WTC11 (cell line): ENCODE results near the gene CDH22.

Experiments
- ATF3 ChIP-seq: sonication (generic); formaldehyde crosslinking; conservative IDR thresholded peaks from 2 replicates; pipeline ENCODE4 v1.8.1; 2022; ENCODE audit warnings: mild to moderate bottlenecking, missing genetic modification reagents
- CREB1 ChIP-seq: sonication (generic); formaldehyde crosslinking; IDR thresholded peaks from 2 replicates; pipeline ENCODE4 v1.8.0; 2023; ENCODE audit warnings: mild to moderate bottlenecking, missing genetic modification reagents
- CTCF ChIP-seq: fragments of 200-600 bp; IDR thresholded peaks from 2 replicates; pipeline ENCODE4 v1.8.0; 2022; ENCODE audit warnings: antibody characterized with exemption
- ELF4 ChIP-seq: sonication (generic); formaldehyde crosslinking; IDR thresholded peaks from 2 replicates; pipeline ENCODE4 v1.8.1; 2022; ENCODE audit warnings: low read depth, mild to moderate bottlenecking, moderate library complexity, missing genetic modification reagents
- FOXP4 ChIP-seq: sonication (generic); formaldehyde crosslinking; IDR thresholded peaks from 2 replicates; pipeline ENCODE4 v1.8.0; 2022; ENCODE audit warnings: mild to moderate bottlenecking, missing genetic modification reagents
- IRF1 ChIP-seq: sonication (generic); formaldehyde crosslinking; IDR thresholded peaks from 2 replicates; pipeline ENCODE4 v1.8.0; 2023; ENCODE audit warnings: missing genetic modification reagents
- SMAD3 ChIP-seq: sonication (generic); formaldehyde crosslinking; IDR thresholded peaks from 2 replicates; pipeline ENCODE4 v1.8.0; 2022; ENCODE audit warnings: missing genetic modification reagents, mild to moderate bottlenecking, borderline replicate concordance
- SP1 ChIP-seq: sonication (generic); formaldehyde crosslinking; conservative IDR thresholded peaks from 2 replicates; pipeline ENCODE4 v1.8.1; 2022; ENCODE audit warnings: missing genetic modification reagents
- TEAD4 ChIP-seq: sonication (generic); formaldehyde crosslinking; IDR thresholded peaks from 2 replicates; pipeline ENCODE4 v1.8.0; 2022; ENCODE audit warnings: mild to moderate bottlenecking, missing genetic modification reagents
- ZSCAN18 ChIP-seq: fragments of 250-450 bp; sonication (Bioruptor Pico); IDR thresholded peaks from 2 replicates; pipeline ENCODE4 v2.1.2; 2022; ENCODE audit warnings: mild to moderate bottlenecking, moderate library complexity

GRCh38 chr20:46171909-46172308 is 136.4 kb downstream of the CDH22 start:
- no peak for TF ChIP-seq ZSCAN18 (CRISPR knock-in tag)
- no peak for TF ChIP-seq SMAD3 (CRISPR knock-in tag)
- no peak for TF ChIP-seq TEAD4
- no peak for TF ChIP-seq ATF3 (CRISPR knock-in tag)
- no peak for TF ChIP-seq FOXP4 (CRISPR knock-in tag)
- TF ChIP-seq SP1 (CRISPR knock-in tag) = no peak
- TF ChIP-seq CTCF = no peak
- no peak for TF ChIP-seq CREB1 (CRISPR knock-in tag)
- TF ChIP-seq IRF1 = no peak
- no peak for TF ChIP-seq ELF4
